Pancreas (tissue), 10 donors: Measurements from ENCODE around the gene EIF4H. TPM values are rescaled to one million over a fixed set of nuclear protein-coding genes. Genes with fewer than 3 reads are reported as not detected.

Experiments used
- ATAC-seq, 4 donors: fragments of 200-7000 bp; cut with Tn5 transposase; one replicate each; pipeline versions ENCODE4 v1.8.0 to v1.9.1; 2020; ENCODE audit warnings: mild to moderate bottlenecking in 4 of 4, moderate library complexity in 4 of 4
- DNase-seq, 6 donors: peaks; one replicate each; pipeline ENCODE4 v3.0.0-alpha.2; 2020
- FAIRE-seq: peaks from 2 replicates; lab custom pipeline; 2012; peaks lifted over from hg19 to GRCh38; lab: Jason Lieb, UNC
- H3K27ac ChIP-seq, 4 donors: fragments of 200-600 bp; sonication (generic); 1 replicate in 3 of 4; 2 replicates in 1 of 4; pipeline versions ENCODE4 v1.5.0 to v1.8.0; 2020
- H3K27me3 ChIP-seq, 4 donors: fragments of 200-600 bp; one replicate each; pipeline ENCODE4 v1.8.0; 2021
- H3K36me3 ChIP-seq, 3 donors: fragments of 200-600 bp; sonication (generic) in 1 of 3; one replicate each; pipeline versions ENCODE4 v1.5.0 to v1.8.0; 2020 to 2021
- H3K4me1 ChIP-seq, 3 donors: fragments of 200-600 bp; one replicate each; pipeline ENCODE4 v1.8.0; 2021
- H3K4me3 ChIP-seq, 4 donors: fragments of 200-600 bp; sonication (generic) in 2 of 4; one replicate each; pipeline versions ENCODE4 v1.5.0 to v1.8.0; 2020 to 2021
- H3K9me3 ChIP-seq, 4 donors: fragments of 200-600 bp; one replicate each; pipeline ENCODE4 v1.8.0; 2021
- CTCF ChIP-seq, 4 donors: fragments of 200-600 bp; sonication (generic) in 3 of 4; IDR thresholded peaks; one replicate each; pipeline versions ENCODE4 v1.5.0 to v1.8.0; 2021; ENCODE audit warnings: antibody characterized with exemption in 4 of 4
- WGBS, 2 donors: extraction: QIAGEN DNeasy Blood & Tissue Kit; methylation state at CpG; one replicate each; pipeline ENCODE4 v1.1.7; 2013; 5-methylcytosine and 5-hydroxymethylcytosine counted together
- intact Hi-C, 3 donors: fragments of 100-400 bp; cut with DNase I; formaldehyde crosslinking; loops; one replicate each; pipeline versions ENCODE4 v1.11.1 to v1.14.2; 2022
- polyA plus RNA-seq, 2 donors: library from polyadenylated mRNA; stranded (reverse); fragments of 200-250 nt; gene quantifications; one replicate each; pipeline ENCODE4 v1.2.3, GENCODE V29; 2013
- total RNA-seq, 6 donors: library from RNA; stranded (reverse); fragmentation: NEBNext Ultra II Directional in 4 of 6; extraction: Animal tissue kit (Norgen Biotek cat#: 25700) in 4 of 6; gene quantifications; one replicate each; pipeline versions ENCODE4 v1.2.1 to v1.2.4, GENCODE V29; 2021 to 2023
- donor health status: healthy with polysubstance abuse.
- donor health status: DM: no; HTN: no; CAD: no; lungs with moderate emphysema.
- donor health status: DM: no; HTN: no; CAD: no.
- donor health status: control.
- donor health status: control.
- donor health status: Bipolar disorder and iron deficiency.
- donor health status: DM: yes; HTN: yes; CAD: no.
- donor health status: DM: no; HTN: no; CAD: no.
- donor health status: DM: no; HTN: no; CAD: no.
- donor health status: DM: yes; HTN: yes; CAD: no.

EIF4H gene
- 100 to 1,000 TPM; 128 to 195 (median 135) TPM for total RNA-seq
- 100 to 1,000 TPM in 1 of 2 donors, 10 to 100 TPM in 1; 73.0 to 107 TPM for polyA plus RNA-seq

- no peak for TF ChIP-seq CTCF (IDR thresholded peaks at IDR 0.05)
- FAIRE-seq, result no peak
- intact Hi-C loops, result loop anchor here in 1 of 3 donors (10.0 kb wide), 1 partner anchor 109 kb away; no protein-coding TSS in a partner anchor
- peak; percentile 95 to 99 (median 98) for DNase-seq
- no peaks in the 10 kb centered on the region for H3K27me3 ChIP-seq
- no peaks in the 10 kb centered on the region for H3K36me3 ChIP-seq
- peaks cover 33 to 47% (median 40%) of the 10 kb centered on the region in 3 donors for H3K4me1 ChIP-seq
- peak; percentile 87 to 94 (median 92) for ATAC-seq
- WGBS, 2 donors, result 0% methylated on average over 66 to 95 of the region's 95 CpGs
- H3K9me3 ChIP-seq, result no peaks in the 10 kb centered on the region
- peak within 1 kb of the TSS; percentile 87 to 93 (median 92) for H3K27ac ChIP-seq
- H3K4me3 ChIP-seq, result peak within 1 kb of the TSS; percentile 82 to 100 (median 92)
Observed at GRCh38 chr7:74173866-74174605, at the start of gene EIF4H. Gene EIF4H, plus strand, starts transcription at chr7:74174356. Its CDS starts 28 bp downstream, at chr7:74174384.

- TF ChIP-seq CTCF (IDR thresholded peaks at IDR 0.05), result no peak
- no peak for ATAC-seq
- H3K27me3 ChIP-seq, result no peaks in the 10 kb centered on the region
- intact Hi-C loops, result no loop called here
- no peak overlapping the region for H3K4me3 ChIP-seq
- no peaks in the 10 kb centered on the region for H3K36me3 ChIP-seq
- no peaks in the 10 kb centered on the region for H3K4me1 ChIP-seq
- WGBS, 2 donors, result 74 to 75% methylated on average over 12 of the region's 12 CpGs
- H3K27ac ChIP-seq, result no peak overlapping the region
- FAIRE-seq, result no peak
- no peaks in the 10 kb centered on the region for H3K9me3 ChIP-seq
- no peak for DNase-seq
Observed at GRCh38 chr7:74126220-74126880, 47.8 kb upstream of the EIF4H start.

GRCh38 chr7:74129887-74130286 lies 44.3 kb upstream of the EIF4H start:
- no peak for DNase-seq
- intact Hi-C loops, result no loop called here
- Histone ChIP-seq H3K9me3 (no peaks in the 10 kb centered on the region), H3K4me1 (no peaks in the 10 kb centered on the region), H3K27me3 (no peaks in the 10 kb centered on the region), H3K4me3 (no peak overlapping the region), H3K27ac (no peak overlapping the region), H3K36me3 (no peaks in the 10 kb centered on the region)
- WGBS, 2 donors, result 24 to 31% methylated on average over 2 of the region's 2 CpGs
- no peak for ATAC-seq
- FAIRE-seq, result no peak
- TF ChIP-seq CTCF (IDR thresholded peaks at IDR 0.05), result no peak

- no peak for TF ChIP-seq CTCF (IDR thresholded peaks at IDR 0.05)
- no peaks in the 10 kb centered on the region for H3K4me1 ChIP-seq
- ATAC-seq, result no peak
- no peaks in the 10 kb centered on the region for H3K9me3 ChIP-seq
- no peak overlapping the region for H3K4me3 ChIP-seq
- no peak for DNase-seq
- no peak for FAIRE-seq
- intact Hi-C loops, result no loop called here
- WGBS, 2 donors, result 70 to 71% methylated on average over 4 of the region's 4 CpGs
- H3K36me3 ChIP-seq, result no peaks in the 10 kb centered on the region
- H3K27me3 ChIP-seq, result no peaks in the 10 kb centered on the region
- no peak overlapping the region for H3K27ac ChIP-seq
Observed at GRCh38 chr7:74130518-74130917, 43.6 kb upstream of the EIF4H start.
